K562 (cell line): ENCODE data around the gene COQ4. TPM values are rescaled to one million over a fixed set of nuclear protein-coding genes. Genes with fewer than 3 reads are reported as not detected.

Experiments
- CREBBP ChIP-seq: IDR thresholded peaks from one replicate; pipeline ENCODE4 v1.6.1; 2012; ENCODE audit warnings: low read depth, mild to moderate bottlenecking, control low read depth, inconsistent platforms, low read length
- KDM5B ChIP-seq: fragments of 200-600 bp; sonication (generic); IDR thresholded peaks from 2 replicates; pipeline ENCODE4 v1.6.1; 2012; ENCODE audit warnings: low read depth, mild to moderate bottlenecking, moderate library complexity, low read length, control low read depth, inconsistent platforms; ENCODE audit not compliant: insufficient replicate concordance
- KLF16 ChIP-seq: IDR thresholded peaks from 2 replicates; pipeline ENCODE4 v1.6.1; 2016; ENCODE audit warnings: antibody characterized with exemption
- SAFB ChIP-seq: fragments of 200-400 bp; formaldehyde crosslinking; IDR thresholded peaks from 2 replicates; pipeline ENCODE4 v1.6.1; 2017; ENCODE audit warnings: low read depth, low read length, borderline replicate concordance
- SAFB2 ChIP-seq: fragments of 200-400 bp; formaldehyde crosslinking; IDR thresholded peaks from 2 replicates; pipeline ENCODE4 v1.6.1; 2018; ENCODE audit warnings: borderline replicate concordance, low read length, low read depth, moderate library complexity; ENCODE audit not compliant: severe bottlenecking
- TGIF2 ChIP-seq: sonication (generic); formaldehyde crosslinking; IDR thresholded peaks from 2 replicates; pipeline ENCODE4 v1.8.1; 2022; ENCODE audit warnings: mild to moderate bottlenecking, missing genetic modification reagents, moderate library complexity
- THRAP3 ChIP-seq: fragments of 450-650 bp; IDR thresholded peaks from 2 replicates; pipeline ENCODE4 v1.6.1; 2016; ENCODE audit warnings: mild to moderate bottlenecking, inconsistent platforms, borderline replicate concordance
- U2AF1 ChIP-seq: fragments of 200-400 bp; formaldehyde crosslinking; optimal IDR thresholded peaks from 2 replicates; pipeline ENCODE3; 2017; ENCODE audit warnings: mild to moderate bottlenecking, low read depth, low read length, moderate library complexity
- ZNF79 ChIP-seq: fragments of 250-450 bp; sonication (Bioruptor Pico); IDR thresholded peaks from 2 replicates; pipeline ENCODE4 v1.4.0; 2020; ENCODE audit warnings: low read depth, mild to moderate bottlenecking, moderate library complexity
- polyA plus RNA-seq, 8 experiments: library from polyadenylated mRNA; depleted of rRNA in 4 of 8; stranded (reverse) in 5 of 8; unstranded in 3 of 8; fragments of >200 nt; fragmentation: Nextera tagmentation in 2 of 8; fragmentation: Illumina TruSeq in 1 of 8; extraction: Ambion mirVana in 2 of 8; extraction: Trizol in 1 of 8; gene quantifications; 2 replicates each; pipeline versions ENCODE4 v1.2.1 to v1.2.3, GENCODE V29; 2011 to 2014; ENCODE audit warnings: inconsistent platforms in 1 of 8, missing spikeins in 1 of 8
- total RNA-seq, 7 experiments: library from RNA; depleted of rRNA in 6 of 7; stranded (reverse); fragments of >200 nt in 6 of 7; fragmentation: Illumina TruSeq in 2 of 7; extraction: Trizol in 2 of 7; gene quantifications; 2 replicates each; pipeline versions ENCODE4 v1.2.1 to v1.2.3, GENCODE V29; 2011 to 2021; ENCODE audit warnings: low replicate concordance in 1 of 7
- TF ChIP-seq, protein P1 (sequence below): fragments of 450-650 bp; IDR thresholded peaks from 2 replicates; pipeline ENCODE4 v1.6.1; 2017; ENCODE audit warnings: mild to moderate bottlenecking, moderate library complexity
- TF ChIP-seq, protein P2 (sequence below): fragments of 250-450 bp; sonication (Bioruptor Pico); IDR thresholded peaks from 2 replicates; pipeline ENCODE4 v1.4.0; 2020
- TF ChIP-seq, protein P3 (sequence below): IDR thresholded peaks from 2 replicates; pipeline ENCODE4 v1.6.1; 2011; ENCODE audit warnings: borderline replicate concordance, low read depth, mild to moderate bottlenecking, moderate library complexity, low read length; ENCODE audit not compliant: insufficient read depth, poor library complexity, severe bottlenecking
- TF ChIP-seq, protein P4 (sequence below): sonication (generic); formaldehyde crosslinking; IDR thresholded peaks from 2 replicates; pipeline ENCODE4 v1.8.1; 2023; ENCODE audit warnings: mild to moderate bottlenecking, missing genetic modification reagents, moderate library complexity

COQ4 gene
- total and polyA plus RNA-seq, 9 of the 15 experiments (the other 6 are each of a cell fraction or from before 2014, with no cell fraction given), result 9.1 to 135 (median 67.2) TPM

DNA sequence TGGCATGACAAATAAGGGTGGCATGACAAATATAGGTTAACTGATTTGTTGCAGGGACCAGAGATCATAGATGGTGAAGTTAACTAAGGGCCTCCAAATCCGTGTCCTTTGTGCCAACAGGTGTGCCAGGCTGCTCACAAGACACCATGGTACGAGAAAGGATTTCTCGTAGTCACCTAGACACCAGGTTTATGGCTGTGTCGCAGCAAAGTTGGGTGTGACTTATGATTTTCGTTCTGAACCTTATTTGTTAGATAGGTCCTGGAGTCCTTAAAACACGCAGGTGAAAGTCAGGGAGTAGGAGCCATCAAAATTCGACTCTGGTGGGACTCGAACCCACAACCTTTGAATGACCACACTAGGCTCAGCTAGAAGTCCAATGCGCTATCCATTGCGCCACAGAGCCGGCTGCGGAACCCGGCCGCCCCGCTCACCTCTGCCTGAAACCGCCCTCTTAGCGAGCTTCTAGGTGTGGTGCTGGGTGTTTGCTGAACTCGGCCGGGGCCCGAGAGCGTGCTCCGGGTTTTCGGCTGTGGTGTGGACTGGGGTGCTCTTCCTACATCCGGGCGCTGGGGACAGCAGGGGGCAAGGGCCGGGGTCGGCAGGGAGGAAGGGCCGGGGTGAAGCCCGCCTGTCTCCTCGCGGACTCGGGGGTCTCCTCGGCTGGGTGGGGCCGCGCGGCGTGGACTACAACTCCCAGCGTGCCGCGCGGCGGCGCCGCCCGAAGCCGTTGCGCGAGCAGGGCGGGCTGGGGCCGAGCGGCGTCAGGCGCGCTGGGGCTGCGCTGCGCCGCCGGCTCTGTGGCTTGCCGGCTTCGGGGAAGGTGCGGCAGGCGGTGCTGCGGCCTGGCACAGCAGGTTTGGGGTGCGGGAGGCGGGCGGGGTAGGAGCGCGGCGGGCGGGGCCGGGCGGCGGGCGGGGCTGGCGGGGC, 17.4 kb downstream of the COQ4 start, which contains the start of gene SLC27A4 (continued):
- TF ChIP-seq, protein P1, sequence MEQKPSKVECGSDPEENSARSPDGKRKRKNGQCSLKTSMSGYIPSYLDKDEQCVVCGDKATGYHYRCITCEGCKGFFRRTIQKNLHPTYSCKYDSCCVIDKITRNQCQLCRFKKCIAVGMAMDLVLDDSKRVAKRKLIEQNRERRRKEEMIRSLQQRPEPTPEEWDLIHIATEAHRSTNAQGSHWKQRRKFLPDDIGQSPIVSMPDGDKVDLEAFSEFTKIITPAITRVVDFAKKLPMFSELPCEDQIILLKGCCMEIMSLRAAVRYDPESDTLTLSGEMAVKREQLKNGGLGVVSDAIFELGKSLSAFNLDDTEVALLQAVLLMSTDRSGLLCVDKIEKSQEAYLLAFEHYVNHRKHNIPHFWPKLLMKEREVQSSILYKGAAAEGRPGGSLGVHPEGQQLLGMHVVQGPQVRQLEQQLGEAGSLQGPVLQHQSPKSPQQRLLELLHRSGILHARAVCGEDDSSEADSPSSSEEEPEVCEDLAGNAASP, result no peak
- no peak for TF ChIP-seq SAFB2
- TF ChIP-seq U2AF1, result no peak
- TF ChIP-seq CREBBP, result no peak
- no peak for TF ChIP-seq TGIF2
- TF ChIP-seq SAFB, result peak; percentile 81
- no peak for TF ChIP-seq ZNF79 (CRISPR knock-in tag)
- TF ChIP-seq, protein P2, sequence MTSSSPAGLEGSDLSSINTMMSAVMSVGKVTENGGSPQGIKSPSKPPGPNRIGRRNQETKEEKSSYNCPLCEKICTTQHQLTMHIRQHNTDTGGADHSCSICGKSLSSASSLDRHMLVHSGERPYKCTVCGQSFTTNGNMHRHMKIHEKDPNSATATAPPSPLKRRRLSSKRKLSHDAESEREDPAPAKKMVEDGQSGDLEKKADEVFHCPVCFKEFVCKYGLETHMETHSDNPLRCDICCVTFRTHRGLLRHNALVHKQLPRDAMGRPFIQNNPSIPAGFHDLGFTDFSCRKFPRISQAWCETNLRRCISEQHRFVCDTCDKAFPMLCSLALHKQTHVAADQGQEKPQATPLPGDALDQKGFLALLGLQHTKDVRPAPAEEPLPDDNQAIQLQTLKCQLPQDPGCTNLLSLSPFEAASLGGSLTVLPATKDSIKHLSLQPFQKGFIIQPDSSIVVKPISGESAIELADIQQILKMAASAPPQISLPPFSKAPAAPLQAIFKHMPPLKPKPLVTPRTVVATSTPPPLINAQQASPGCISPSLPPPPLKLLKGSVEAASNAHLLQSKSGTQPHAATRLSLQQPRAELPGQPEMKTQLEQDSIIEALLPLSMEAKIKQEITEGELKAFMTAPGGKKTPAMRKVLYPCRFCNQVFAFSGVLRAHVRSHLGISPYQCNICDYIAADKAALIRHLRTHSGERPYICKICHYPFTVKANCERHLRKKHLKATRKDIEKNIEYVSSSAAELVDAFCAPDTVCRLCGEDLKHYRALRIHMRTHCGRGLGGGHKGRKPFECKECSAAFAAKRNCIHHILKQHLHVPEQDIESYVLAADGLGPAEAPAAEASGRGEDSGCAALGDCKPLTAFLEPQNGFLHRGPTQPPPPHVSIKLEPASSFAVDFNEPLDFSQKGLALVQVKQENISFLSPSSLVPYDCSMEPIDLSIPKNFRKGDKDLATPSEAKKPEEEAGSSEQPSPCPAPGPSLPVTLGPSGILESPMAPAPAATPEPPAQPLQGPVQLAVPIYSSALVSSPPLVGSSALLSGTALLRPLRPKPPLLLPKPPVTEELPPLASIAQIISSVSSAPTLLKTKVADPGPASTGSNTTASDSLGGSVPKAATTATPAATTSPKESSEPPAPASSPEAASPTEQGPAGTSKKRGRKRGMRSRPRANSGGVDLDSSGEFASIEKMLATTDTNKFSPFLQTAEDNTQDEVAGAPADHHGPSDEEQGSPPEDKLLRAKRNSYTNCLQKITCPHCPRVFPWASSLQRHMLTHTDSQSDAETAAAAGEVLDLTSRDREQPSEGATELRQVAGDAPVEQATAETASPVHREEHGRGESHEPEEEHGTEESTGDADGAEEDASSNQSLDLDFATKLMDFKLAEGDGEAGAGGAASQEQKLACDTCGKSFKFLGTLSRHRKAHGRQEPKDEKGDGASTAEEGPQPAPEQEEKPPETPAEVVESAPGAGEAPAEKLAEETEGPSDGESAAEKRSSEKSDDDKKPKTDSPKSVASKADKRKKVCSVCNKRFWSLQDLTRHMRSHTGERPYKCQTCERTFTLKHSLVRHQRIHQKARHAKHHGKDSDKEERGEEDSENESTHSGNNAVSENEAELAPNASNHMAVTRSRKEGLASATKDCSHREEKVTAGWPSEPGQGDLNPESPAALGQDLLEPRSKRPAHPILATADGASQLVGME, result 0 out of 2 replicates have a peak, but pooled peaks have one; percentile 9
- TF ChIP-seq, protein P3, sequence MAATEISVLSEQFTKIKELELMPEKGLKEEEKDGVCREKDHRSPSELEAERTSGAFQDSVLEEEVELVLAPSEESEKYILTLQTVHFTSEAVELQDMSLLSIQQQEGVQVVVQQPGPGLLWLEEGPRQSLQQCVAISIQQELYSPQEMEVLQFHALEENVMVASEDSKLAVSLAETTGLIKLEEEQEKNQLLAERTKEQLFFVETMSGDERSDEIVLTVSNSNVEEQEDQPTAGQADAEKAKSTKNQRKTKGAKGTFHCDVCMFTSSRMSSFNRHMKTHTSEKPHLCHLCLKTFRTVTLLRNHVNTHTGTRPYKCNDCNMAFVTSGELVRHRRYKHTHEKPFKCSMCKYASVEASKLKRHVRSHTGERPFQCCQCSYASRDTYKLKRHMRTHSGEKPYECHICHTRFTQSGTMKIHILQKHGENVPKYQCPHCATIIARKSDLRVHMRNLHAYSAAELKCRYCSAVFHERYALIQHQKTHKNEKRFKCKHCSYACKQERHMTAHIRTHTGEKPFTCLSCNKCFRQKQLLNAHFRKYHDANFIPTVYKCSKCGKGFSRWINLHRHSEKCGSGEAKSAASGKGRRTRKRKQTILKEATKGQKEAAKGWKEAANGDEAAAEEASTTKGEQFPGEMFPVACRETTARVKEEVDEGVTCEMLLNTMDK, result peak; percentile 13
- TF ChIP-seq KDM5B, result peak; percentile 95
- TF ChIP-seq KLF16, result no peak
- no peak for TF ChIP-seq THRAP3
- TF ChIP-seq, protein P4, sequence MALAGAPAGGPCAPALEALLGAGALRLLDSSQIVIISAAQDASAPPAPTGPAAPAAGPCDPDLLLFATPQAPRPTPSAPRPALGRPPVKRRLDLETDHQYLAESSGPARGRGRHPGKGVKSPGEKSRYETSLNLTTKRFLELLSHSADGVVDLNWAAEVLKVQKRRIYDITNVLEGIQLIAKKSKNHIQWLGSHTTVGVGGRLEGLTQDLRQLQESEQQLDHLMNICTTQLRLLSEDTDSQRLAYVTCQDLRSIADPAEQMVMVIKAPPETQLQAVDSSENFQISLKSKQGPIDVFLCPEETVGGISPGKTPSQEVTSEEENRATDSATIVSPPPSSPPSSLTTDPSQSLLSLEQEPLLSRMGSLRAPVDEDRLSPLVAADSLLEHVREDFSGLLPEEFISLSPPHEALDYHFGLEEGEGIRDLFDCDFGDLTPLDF (CRISPR knock-in tag), result peak; percentile 88
